GM12875 (cell line): ENCODE data around the gene STK32B.

Source experiments
- H3K4me3 ChIP-seq: one replicate; pipeline ENCODE4 v1.5.1; 2011; ENCODE audit warnings: low read depth, low read length, control low read depth
- CTCF ChIP-seq: IDR thresholded peaks from 2 replicates; pipeline ENCODE4 v1.5.1; 2011; ENCODE audit warnings: low read depth, mild to moderate bottlenecking, control low read depth, inconsistent platforms, low read length, moderate library complexity, borderline replicate concordance; ENCODE audit not compliant: insufficient read depth

The STK32B gene

GRCh38 chr4:5547651-5548249, 496.5 kb downstream of the STK32B start:
- no peak overlapping the region for H3K4me3 ChIP-seq
- no peak for TF ChIP-seq CTCF
